Esophagus muscularis mucosa (tissue), 4 donors: Measurements from ENCODE around the gene NSF. TPM values are rescaled to one million over a fixed set of nuclear protein-coding genes. Genes with fewer than 3 reads are reported as not detected.

Source experiments
- DNase-seq: peaks from one replicate; pipeline ENCODE4 v3.0.0-alpha.2; 2017; ENCODE audit errors: extremely low spot score
- H3K27ac ChIP-seq, 4 donors: fragments of 200-600 bp; sonication (generic); replicated peaks in 1 of 4; 1 replicate in 3 of 4; 2 replicates in 1 of 4; pipeline ENCODE4 v1.5.1; 2016 to 2019; ENCODE audit warnings: mild to moderate bottlenecking in 1 of 4
- H3K27me3 ChIP-seq, 4 donors: fragments of 200-600 bp; sonication (generic); one replicate each; pipeline versions ENCODE4 v1.5.1 to v1.6.0; 2016 to 2019
- H3K36me3 ChIP-seq, 4 donors: fragments of 200-600 bp; sonication (generic); one replicate each; pipeline ENCODE4 v1.5.1; 2016 to 2019
- H3K4me1 ChIP-seq, 4 donors: fragments of 200-600 bp; sonication (generic); one replicate each; pipeline ENCODE4 v1.5.1; 2016 to 2019
- H3K4me3 ChIP-seq, 4 donors: fragments of 200-600 bp; sonication (generic); 1 replicate in 2 of 4; 2 replicates in 2 of 4; pipeline ENCODE4 v1.5.1; 2016 to 2019; ENCODE audit warnings: mild to moderate bottlenecking in 4 of 4, moderate library complexity in 1 of 4
- H3K9me3 ChIP-seq, 4 donors: fragments of 200-600 bp; sonication (generic); 1 replicate in 3 of 4; 2 replicates in 1 of 4; pipeline ENCODE4 v1.5.1; 2016 to 2019
- EP300 ChIP-seq: sonication (generic); formaldehyde crosslinking; IDR thresholded peaks from one replicate; pipeline ENCODE4 v1.6.1; 2017; ENCODE audit warnings: antibody characterized with exemption
- POLR2A ChIP-seq: fragments of 450-650 bp; IDR thresholded peaks from one replicate; pipeline ENCODE4 v1.6.1; 2017; ENCODE audit warnings: antibody characterized with exemption, moderate library complexity, mild to moderate bottlenecking, low read depth
- POLR2AphosphoS5 ChIP-seq, 2 donors: sonication (generic); formaldehyde crosslinking; IDR thresholded peaks; one replicate each; pipeline ENCODE4 v1.6.1; 2017; ENCODE audit warnings: antibody characterized with exemption in 2 of 2
- WGBS: methylation state at CpG from one replicate; pipeline ENCODE4 v1.1.5; 2018; 5-methylcytosine and 5-hydroxymethylcytosine counted together
- intact Hi-C: fragments of 100-400 bp; cut with DNase I; formaldehyde crosslinking; loops from one replicate; pipeline ENCODE4 v1.15.1; 2023
- total RNA-seq, 4 donors: library from RNA; depleted of rRNA; stranded (reverse); fragments of >200 nt; gene quantifications; one replicate each; pipeline versions ENCODE4 v1.1.0 to v1.2.1, GENCODE V29; 2016
- TF ChIP-seq, protein P1 (sequence below), 3 experiments: fragments of 200-600 bp in 2 of 3; fragments of 450-650 bp in 1 of 3; sonication (generic) in 2 of 3; IDR thresholded peaks; one replicate each; pipeline ENCODE4 v1.5.1; 2017 to 2019; ENCODE audit warnings: antibody characterized with exemption in 3 of 3, mild to moderate bottlenecking in 2 of 3, moderate library complexity in 1 of 3

The NSF gene
- total RNA-seq, 4 donors from 2014 or later: 15.7 to 25.3 (median 17.9) TPM

- Histone ChIP-seq H3K4me3 (no peak overlapping the region), H3K9me3 (no peaks in the 10 kb centered on the region), H3K4me1 (no peaks in the 10 kb centered on the region), H3K36me3 (no peaks in the 10 kb centered on the region), H3K27ac (no peak overlapping the region), H3K27me3 (peaks cover 0 to 58% (median 0%) of the 10 kb centered on the region in 4 donors)
- DNase-seq: no peak
- 69% methylated on average over 15 of the region's 15 CpGs for WGBS
- intact Hi-C loops: no loop called here
- no peak for TF ChIP-seq POLR2AphosphoS5 (IDR thresholded peaks at IDR 0.05)
- TF ChIP-seq, protein P1, sequence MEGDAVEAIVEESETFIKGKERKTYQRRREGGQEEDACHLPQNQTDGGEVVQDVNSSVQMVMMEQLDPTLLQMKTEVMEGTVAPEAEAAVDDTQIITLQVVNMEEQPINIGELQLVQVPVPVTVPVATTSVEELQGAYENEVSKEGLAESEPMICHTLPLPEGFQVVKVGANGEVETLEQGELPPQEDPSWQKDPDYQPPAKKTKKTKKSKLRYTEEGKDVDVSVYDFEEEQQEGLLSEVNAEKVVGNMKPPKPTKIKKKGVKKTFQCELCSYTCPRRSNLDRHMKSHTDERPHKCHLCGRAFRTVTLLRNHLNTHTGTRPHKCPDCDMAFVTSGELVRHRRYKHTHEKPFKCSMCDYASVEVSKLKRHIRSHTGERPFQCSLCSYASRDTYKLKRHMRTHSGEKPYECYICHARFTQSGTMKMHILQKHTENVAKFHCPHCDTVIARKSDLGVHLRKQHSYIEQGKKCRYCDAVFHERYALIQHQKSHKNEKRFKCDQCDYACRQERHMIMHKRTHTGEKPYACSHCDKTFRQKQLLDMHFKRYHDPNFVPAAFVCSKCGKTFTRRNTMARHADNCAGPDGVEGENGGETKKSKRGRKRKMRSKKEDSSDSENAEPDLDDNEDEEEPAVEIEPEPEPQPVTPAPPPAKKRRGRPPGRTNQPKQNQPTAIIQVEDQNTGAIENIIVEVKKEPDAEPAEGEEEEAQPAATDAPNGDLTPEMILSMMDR (IDR thresholded peaks at IDR 0.05): no peak
- TF ChIP-seq EP300: no peak
- TF ChIP-seq POLR2A: no peak
Observed at GRCh38 chr17:46795379-46795952, 205.0 kb downstream of the NSF start.

DNA sequence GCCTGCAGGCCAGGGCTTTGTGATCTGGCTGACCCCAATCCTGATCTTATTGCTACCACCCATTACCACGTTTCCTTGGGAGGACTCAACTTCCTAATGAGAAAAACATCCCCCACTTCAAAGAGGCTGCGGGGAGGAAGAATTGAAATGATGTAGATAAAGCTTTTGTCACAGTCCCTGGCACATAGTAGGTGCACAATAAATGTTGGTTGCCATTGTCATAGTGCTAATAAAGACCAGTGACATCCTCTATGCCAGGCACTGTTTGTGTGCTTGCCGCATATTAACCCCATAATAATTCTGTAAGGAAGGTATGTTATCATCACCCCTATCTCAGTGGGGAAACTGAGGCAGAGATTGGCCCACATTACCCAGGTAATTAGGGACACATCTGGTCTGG lies 205.6 kb downstream of the NSF start:
- peaks cover 0 to 52% (median 0%) of the 10 kb centered on the region in 4 donors for H3K27me3 ChIP-seq
- intact Hi-C loops: no loop called here
- WGBS: 67% methylated on average over 3 of the region's 3 CpGs

DNA sequence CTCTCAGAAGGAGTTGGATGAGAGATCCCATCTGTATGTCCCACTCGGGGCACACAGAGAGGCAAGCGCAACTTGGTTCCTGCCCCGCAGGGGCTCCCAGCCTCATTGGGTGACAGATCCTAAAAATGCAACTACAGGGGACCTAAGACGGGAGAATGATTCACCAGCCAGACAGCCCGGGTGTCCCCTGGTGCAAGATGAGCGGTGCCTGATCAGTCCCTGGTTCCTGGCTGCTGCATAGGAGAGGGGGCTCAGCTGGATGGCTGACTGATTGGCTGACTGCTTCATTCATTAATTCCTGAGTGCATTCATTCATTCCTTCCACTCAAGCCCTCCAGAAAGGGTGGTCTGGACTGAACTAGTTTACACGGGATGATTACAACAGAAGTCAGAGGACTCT lies 206.1 kb downstream of the NSF start:
- intact Hi-C loops: no loop called here
- 90% methylated on average over 6 of the region's 7 CpGs for WGBS

More for the DNA sequence above, 205.6 kb downstream of the NSF start:
- DNase-seq: no peak
- no peaks in the 10 kb centered on the region for H3K4me1 ChIP-seq
- TF ChIP-seq POLR2AphosphoS5 (IDR thresholded peaks at IDR 0.05): no peak
- no peak for TF ChIP-seq POLR2A
- no peak for TF ChIP-seq EP300
- TF ChIP-seq, protein P1 (IDR thresholded peaks at IDR 0.05): no peak
- no peaks in the 10 kb centered on the region for H3K36me3 ChIP-seq
- no peaks in the 10 kb centered on the region for H3K9me3 ChIP-seq
- H3K27ac ChIP-seq: no peak overlapping the region
- no peak overlapping the region for H3K4me3 ChIP-seq

DNA sequence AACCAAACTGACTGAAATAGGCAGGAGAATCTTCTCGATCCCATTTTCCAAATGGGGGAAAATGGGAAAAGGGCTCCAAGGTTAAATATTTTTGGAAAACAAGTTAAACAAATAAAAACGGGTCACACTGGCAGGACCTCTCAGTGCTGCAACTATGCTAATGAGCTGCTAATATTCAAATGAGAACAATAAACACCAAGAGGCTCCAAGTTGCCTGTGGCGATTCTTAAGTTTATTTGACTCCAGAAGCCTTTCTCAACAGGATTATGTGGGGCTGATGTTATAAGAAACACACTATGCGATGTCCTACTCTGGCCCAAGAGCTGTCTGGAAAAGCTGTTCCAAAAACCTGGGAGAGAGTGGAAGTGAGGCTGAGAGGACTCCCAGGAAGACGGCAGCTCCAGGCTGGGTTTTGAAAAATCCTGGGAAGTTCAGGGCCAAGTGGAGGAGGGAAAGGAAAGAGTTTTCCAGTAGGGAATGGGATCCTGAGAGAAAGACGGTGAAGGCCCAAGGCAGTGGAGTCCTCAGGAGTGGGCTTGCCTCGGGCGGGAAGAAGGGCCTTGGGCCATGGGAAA lies 206.6 kb downstream of the NSF start:
- Histone ChIP-seq H3K4me3 (no peak overlapping the region), H3K27me3 (peaks cover 0 to 42% (median 0%) of the 10 kb centered on the region in 4 donors), H3K27ac (no peak overlapping the region), H3K36me3 (no peaks in the 10 kb centered on the region), H3K4me1 (no peaks in the 10 kb centered on the region), H3K9me3 (no peaks in the 10 kb centered on the region)
- WGBS: 73% methylated on average over 8 of the region's 8 CpGs
- TF ChIP-seq, protein P1 (IDR thresholded peaks at IDR 0.05): no peak
- TF ChIP-seq EP300 (no peak), POLR2A (no peak), POLR2AphosphoS5 (IDR thresholded peaks at IDR 0.05) (no peak)
- no peak for DNase-seq
- intact Hi-C loops: no loop called here

More for the DNA sequence above, 206.1 kb downstream of the NSF start:
- TF ChIP-seq EP300: no peak
- H3K4me1 ChIP-seq: no peaks in the 10 kb centered on the region
- DNase-seq: no peak
- no peak overlapping the region for H3K4me3 ChIP-seq
- no peaks in the 10 kb centered on the region for H3K9me3 ChIP-seq
- peaks cover 0 to 47% (median 0%) of the 10 kb centered on the region in 4 donors for H3K27me3 ChIP-seq
- H3K36me3 ChIP-seq: no peaks in the 10 kb centered on the region
- no peak overlapping the region for H3K27ac ChIP-seq

DNA sequence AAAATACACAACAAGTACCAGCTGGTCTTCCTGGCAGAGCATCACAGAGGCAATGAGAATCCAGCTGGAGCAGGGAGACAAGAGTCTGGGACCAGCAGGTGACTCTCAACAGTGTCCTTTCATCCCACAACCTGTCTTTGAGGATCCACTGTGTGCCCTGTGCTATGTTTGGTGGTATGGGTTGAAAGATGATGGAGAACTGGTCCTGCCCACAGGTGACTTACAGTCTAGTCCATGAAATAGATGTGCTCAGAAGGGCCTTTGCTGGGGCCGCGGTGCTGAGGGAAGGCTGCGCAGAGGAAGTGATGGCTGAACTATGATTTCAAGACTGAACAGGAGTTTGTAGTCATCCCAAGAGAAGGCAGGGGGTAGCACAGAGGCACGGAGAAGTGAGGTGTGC lies 210.1 kb downstream of the NSF start:
- intact Hi-C loops: no loop called here
- peaks cover 0 to 15% (median 0%) of the 10 kb centered on the region in 4 donors for H3K27me3 ChIP-seq
- no peak for DNase-seq
- no peaks in the 10 kb centered on the region for H3K9me3 ChIP-seq
- H3K4me3 ChIP-seq: no peak overlapping the region
- H3K4me1 ChIP-seq: no peaks in the 10 kb centered on the region
- no peaks in the 10 kb centered on the region for H3K36me3 ChIP-seq
- no peak overlapping the region for H3K27ac ChIP-seq
- no peak for TF ChIP-seq POLR2A
- TF ChIP-seq POLR2AphosphoS5 (IDR thresholded peaks at IDR 0.05): no peak
- TF ChIP-seq, protein P1 (IDR thresholded peaks at IDR 0.05): no peak
- no peak for TF ChIP-seq EP300
- 100% methylated on average over 4 of the region's 4 CpGs for WGBS
